CD4-positive, alpha-beta T cell treated with Interleukin-17A for 1 hour (primary cell): Measurements from ENCODE around the gene ZNF354C.

ENCODE experiments used
- DNase-seq: peaks from one replicate; pipeline ENCODE4 v3.0.0-alpha.2; 2020

Gene ZNF354C

GRCh38 chr5:179113945-179114641 lies 53.9 kb downstream of the ZNF354C start:
- no peak for DNase-seq

- no peak for DNase-seq
Measured at GRCh38 chr5:179114756-179115155, 54.6 kb downstream of the ZNF354C start.

GRCh38 chr5:179115307-179115706 lies 55.1 kb downstream of the ZNF354C start:
- DNase-seq = no peak

- DNase-seq = no peak
Measured at GRCh38 chr5:179115845-179116524, 55.8 kb downstream of the ZNF354C start.

GRCh38 chr5:179118338-179118737 lies 58.2 kb downstream of the ZNF354C start:
- DNase-seq = no peak

- DNase-seq = no peak
Measured at GRCh38 chr5:179118756-179119414, 58.7 kb downstream of the ZNF354C start.

- no peak for DNase-seq
Measured at GRCh38 chr5:179119415-179120170, 59.4 kb downstream of the ZNF354C start.

- DNase-seq = no peak
Measured at GRCh38 chr5:179120421-179120861, 60.3 kb downstream of the ZNF354C start.

- DNase-seq = no peak
Measured at GRCh38 chr5:179120951-179121666, 60.9 kb downstream of the ZNF354C start.

GRCh38 chr5:179121667-179122111 lies 61.5 kb downstream of the ZNF354C start:
- no peak for DNase-seq

GRCh38 chr5:179122411-179123108 lies 62.4 kb downstream of the ZNF354C start:
- DNase-seq = no peak

GRCh38 chr5:179123109-179123426 lies 62.9 kb downstream of the ZNF354C start:
- DNase-seq = no peak

- DNase-seq = no peak
Measured at GRCh38 chr5:179123491-179124272, 63.5 kb downstream of the ZNF354C start.

- no peak for DNase-seq
Measured at GRCh38 chr5:179124273-179124852, 64.2 kb downstream of the ZNF354C start.

- no peak for DNase-seq
Measured at GRCh38 chr5:179124853-179125788, 64.9 kb downstream of the ZNF354C start.

- no peak for DNase-seq
Measured at GRCh38 chr5:179125789-179126505, 65.8 kb downstream of the ZNF354C start.

GRCh38 chr5:179126506-179126991 lies 66.4 kb downstream of the ZNF354C start:
- DNase-seq = no peak
